Skin epidermis (tissue), 12 donors: ENCODE measurements around the gene ARL14EP.

ENCODE experiments used
- H3K27ac ChIP-seq, 21 experiments: fragments of 200-600 bp; sonication (generic) in 11 of 21; one replicate each; pipeline ENCODE4 v1.5.0; 2020; ENCODE audit warnings: mild to moderate bottlenecking in 3 of 21, inconsistent platforms in 2 of 21, moderate library complexity in 2 of 21
- H3K4me3 ChIP-seq, 7 experiments: fragments of 200-600 bp; sonication (generic) in 2 of 7; one replicate each; pipeline ENCODE4 v1.5.0; 2020; ENCODE audit warnings: inconsistent platforms in 2 of 7, mild to moderate bottlenecking in 2 of 7, moderate library complexity in 1 of 7

Gene ARL14EP

GRCh38 chr11:30365793-30366517 is 43.1 kb downstream of the ARL14EP start:
- H3K27ac ChIP-seq = no peak overlapping the region
- H3K4me3 ChIP-seq = no peak overlapping the region

- Histone ChIP-seq H3K4me3 (no peak overlapping the region), H3K27ac (no peak overlapping the region)
Observed at GRCh38 chr11:30368394-30368793, 45.5 kb downstream of the ARL14EP start.

GRCh38 chr11:30370164-30370563 is 47.3 kb downstream of the ARL14EP start:
- Histone ChIP-seq H3K4me3 (no peak overlapping the region), H3K27ac (no peak overlapping the region)

- H3K27ac ChIP-seq = no peak overlapping the region
- no peak overlapping the region for H3K4me3 ChIP-seq
Observed at GRCh38 chr11:30377347-30377746, 54.4 kb downstream of the ARL14EP start.

GRCh38 chr11:30380846-30381245 is 57.9 kb downstream of the ARL14EP start:
- Histone ChIP-seq H3K27ac (no peak overlapping the region), H3K4me3 (no peak overlapping the region)

- Histone ChIP-seq H3K4me3 (no peak overlapping the region), H3K27ac (no peak overlapping the region)
Observed at GRCh38 chr11:30381879-30382278, 59.0 kb downstream of the ARL14EP start.
